OCI-LY7 (cell line): ENCODE data around the gene ARPC5L. TPM values are rescaled to one million over a fixed set of nuclear protein-coding genes. Genes with fewer than 3 reads are reported as not detected.

Experiments
- BruUV-seq: library from RNA; stranded (reverse); fragments of 400-500 nt; replicated peaks from 2 replicates; lab custom pipeline; 2021; lab: Mats Ljungman, UMichigan
- CTCF ChIA-PET: fragments of 300-600 bp; sonication (Branson Sonifier 250); formaldehyde crosslinking; loops from one replicate; lab custom pipeline; 2022; ENCODE audit warnings: antibody characterized with exemption; ENCODE audit not compliant: unreplicated experiment; lab: Charles Lee
- POLR2A ChIA-PET: fragments of 300-600 bp; sonication (Branson Sonifier 250); formaldehyde crosslinking; loops from one replicate; lab custom pipeline; 2022; ENCODE audit warnings: antibody characterized with exemption; lab: Charles Lee
- DNase-seq: peaks from one replicate; pipeline ENCODE4 v3.0.0-alpha.2; 2015; ENCODE audit warnings: low spot score
- H2AFZ ChIP-seq: fragments of 200-600 bp; sonication (generic), shearing (Covaris generic); 2 replicates; pipeline ENCODE4 v1.6.1; 2014; ENCODE audit warnings: mild to moderate bottlenecking, antibody characterized with exemption, low read length, moderate library complexity
- H3K27ac ChIP-seq: fragments of 200-600 bp; sonication (generic); 2 replicates; pipeline ENCODE4 v1.5.1; 2014; ENCODE audit warnings: mixed run types, low read depth, mild to moderate bottlenecking, moderate library complexity, low read length, inconsistent platforms; ENCODE audit not compliant: poor library complexity, severe bottlenecking
- H3K36me3 ChIP-seq: fragments of 200-600 bp; sonication (generic); 2 replicates; pipeline ENCODE4 v1.6.1; 2014; ENCODE audit warnings: mild to moderate bottlenecking, antibody characterized with exemption, low read length, moderate library complexity, mixed read lengths; ENCODE audit not compliant: insufficient read depth
- H3K4me1 ChIP-seq: fragments of 200-600 bp; sonication (generic); 2 replicates; pipeline ENCODE4 v1.5.1; 2014; ENCODE audit warnings: mild to moderate bottlenecking, low read length; ENCODE audit not compliant: insufficient read depth, poor library complexity, severe bottlenecking
- H3K4me2 ChIP-seq: fragments of 200-600 bp; sonication (generic); 2 replicates; pipeline ENCODE4 v1.6.1; 2014; ENCODE audit warnings: mild to moderate bottlenecking, low read length
- H3K4me3 ChIP-seq: fragments of 200-600 bp; sonication (generic); 2 replicates; pipeline ENCODE4 v1.5.1; 2014; ENCODE audit warnings: mild to moderate bottlenecking, low read depth, low read length; ENCODE audit not compliant: poor library complexity, severe bottlenecking
- H3K79me2 ChIP-seq: fragments of 200-600 bp; sonication (generic); 2 replicates; pipeline ENCODE4 v1.6.1; 2016; ENCODE audit warnings: low read depth, mild to moderate bottlenecking, low read length, moderate library complexity, mixed read lengths; ENCODE audit not compliant: insufficient read depth
- H3K9me2 ChIP-seq: fragments of 200-600 bp; sonication (generic); 2 replicates; pipeline ENCODE4 v1.6.1; 2016; ENCODE audit warnings: mild to moderate bottlenecking, low read length, mixed read lengths; ENCODE audit not compliant: insufficient read depth
- H3K9me3 ChIP-seq: fragments of 200-600 bp; sonication (generic); 2 replicates; pipeline ENCODE4 v1.6.1; 2014; ENCODE audit warnings: mild to moderate bottlenecking, mixed run types, low read length, mixed read lengths
- H4K20me1 ChIP-seq: fragments of 200-600 bp; sonication (generic); 2 replicates; pipeline ENCODE4 v1.6.1; 2014; ENCODE audit warnings: mild to moderate bottlenecking, antibody characterized with exemption, low read length, moderate library complexity, mixed read lengths; ENCODE audit not compliant: insufficient read depth
- EZH2phosphoT487 ChIP-seq: fragments of 200-600 bp; sonication (generic); IDR thresholded peaks from 2 replicates; pipeline ENCODE4 v1.6.1; 2018; ENCODE audit warnings: low read depth, borderline replicate concordance, mild to moderate bottlenecking, mixed run types, antibody characterized with exemption, low read length, moderate library complexity, mixed read lengths
- intact Hi-C: fragments of 100-400 bp; cut with micrococcal nuclease; formaldehyde crosslinking; loops from one replicate; pipeline ENCODE4 v1.10.0; 2022; ENCODE audit not compliant: unreplicated experiment
- total RNA-seq, 2 experiments: library from RNA; depleted of rRNA in 1 of 2; stranded (reverse); fragments of >200 nt in 1 of 2; shearing (Covaris generic) in 1 of 2; gene quantifications; 2 replicates each; pipeline ENCODE4 v1.2.3, GENCODE V29; 2014 to 2022
- TF ChIP-seq, protein P1 (sequence below): fragments of 200-600 bp; sonication (generic); conservative IDR thresholded peaks from 2 replicates; pipeline ENCODE4 v1.5.1; 2014; ENCODE audit warnings: mild to moderate bottlenecking, antibody characterized with exemption, low read length, moderate library complexity, mixed read lengths

ARPC5L gene
- total RNA-seq, 2 experiments from 2014 or later, result 74.0 to 107 TPM

GRCh38 chr9:124857533-124858162 lies 4.3 kb upstream of the ARPC5L start:
- H3K79me2 ChIP-seq, result peaks cover 32% of the 10 kb centered on the region
- peaks cover 57% of the 10 kb centered on the region for H3K36me3 ChIP-seq
- BruUV-seq, result no TSS peak
- no peaks in the 10 kb centered on the region for H3K9me2 ChIP-seq
- ChIA-PET POLR2A (no interaction called here), CTCF (no interaction called here)
- no peak overlapping the region for H3K4me2 ChIP-seq
- H3K4me1 ChIP-seq, result peaks cover 30% of the 10 kb centered on the region
- H3K27ac ChIP-seq, result no peak overlapping the region
- no peak overlapping the region for H2AFZ ChIP-seq
- no peak overlapping the region for H3K4me3 ChIP-seq
- no peak for TF ChIP-seq EZH2phosphoT487
- TF ChIP-seq, protein P1, sequence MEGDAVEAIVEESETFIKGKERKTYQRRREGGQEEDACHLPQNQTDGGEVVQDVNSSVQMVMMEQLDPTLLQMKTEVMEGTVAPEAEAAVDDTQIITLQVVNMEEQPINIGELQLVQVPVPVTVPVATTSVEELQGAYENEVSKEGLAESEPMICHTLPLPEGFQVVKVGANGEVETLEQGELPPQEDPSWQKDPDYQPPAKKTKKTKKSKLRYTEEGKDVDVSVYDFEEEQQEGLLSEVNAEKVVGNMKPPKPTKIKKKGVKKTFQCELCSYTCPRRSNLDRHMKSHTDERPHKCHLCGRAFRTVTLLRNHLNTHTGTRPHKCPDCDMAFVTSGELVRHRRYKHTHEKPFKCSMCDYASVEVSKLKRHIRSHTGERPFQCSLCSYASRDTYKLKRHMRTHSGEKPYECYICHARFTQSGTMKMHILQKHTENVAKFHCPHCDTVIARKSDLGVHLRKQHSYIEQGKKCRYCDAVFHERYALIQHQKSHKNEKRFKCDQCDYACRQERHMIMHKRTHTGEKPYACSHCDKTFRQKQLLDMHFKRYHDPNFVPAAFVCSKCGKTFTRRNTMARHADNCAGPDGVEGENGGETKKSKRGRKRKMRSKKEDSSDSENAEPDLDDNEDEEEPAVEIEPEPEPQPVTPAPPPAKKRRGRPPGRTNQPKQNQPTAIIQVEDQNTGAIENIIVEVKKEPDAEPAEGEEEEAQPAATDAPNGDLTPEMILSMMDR, result no peak
- H3K9me3 ChIP-seq, result no peaks in the 10 kb centered on the region
- intact Hi-C loops, result loop anchor here (10.0 kb wide), 1 partner anchor 517 kb away; no protein-coding TSS in a partner anchor
- H4K20me1 ChIP-seq, result peaks cover 25% of the 10 kb centered on the region
- DNase-seq, result no peak

GRCh38 chr9:124858330-124859046 lies 3.4 kb upstream of the ARPC5L start:
- H3K4me3 ChIP-seq, result peak overlapping the region; percentile 94
- no peaks in the 10 kb centered on the region for H3K9me3 ChIP-seq
- H3K36me3 ChIP-seq, result peaks cover 57% of the 10 kb centered on the region
- H3K4me1 ChIP-seq, result peaks cover 32% of the 10 kb centered on the region
- peaks cover 35% of the 10 kb centered on the region for H3K79me2 ChIP-seq
- ChIA-PET CTCF (no interaction called here), POLR2A (interaction anchor here (0.9 kb wide), 1 partner anchor 91 kb away, joined by 3 read pairs; no protein-coding TSS in a partner anchor)
- TF ChIP-seq, protein P1, result peak; percentile 40; the same call in 1 of the 2 replicates
- TF ChIP-seq EZH2phosphoT487, result no peak
- H3K4me2 ChIP-seq, result peak overlapping the region; percentile 92
- intact Hi-C loops, result loop anchor here (10.0 kb wide), 1 partner anchor 516 kb away; no protein-coding TSS in a partner anchor
- BruUV-seq, result no TSS peak
- no peak overlapping the region for H3K27ac ChIP-seq
- H3K9me2 ChIP-seq, result no peaks in the 10 kb centered on the region
- H2AFZ ChIP-seq, result no peak overlapping the region
- no peak for DNase-seq
- H4K20me1 ChIP-seq, result peaks cover 25% of the 10 kb centered on the region
